HEK293 (cell line): ENCODE results near the gene MAP3K12.
A peak's percentile ranks its signal among the peaks of the same experiment; 100 is the strongest.

Experiments
- BCL11A ChIP-seq: fragments of 450-650 bp; formaldehyde crosslinking; IDR thresholded peaks from 2 replicates; pipeline ENCODE4 v1.5.1; 2016; ENCODE audit warnings: low read depth, missing biosample characterization, missing genetic modification characterization
- GLI2 ChIP-seq: fragments of 450-650 bp; formaldehyde crosslinking; IDR thresholded peaks from 2 replicates; pipeline ENCODE4; 2017; ENCODE audit warnings: missing biosample characterization, missing genetic modification characterization, low read depth, borderline replicate concordance
- GLIS2 ChIP-seq: fragments of 450-650 bp; formaldehyde crosslinking; IDR thresholded peaks from 2 replicates; pipeline ENCODE4 v1.5.1; 2016; ENCODE audit warnings: missing biosample characterization, missing genetic modification characterization
- KLF10 ChIP-seq: fragments of 450-650 bp; IDR thresholded peaks from 2 replicates; pipeline ENCODE4 v1.5.1; 2018; ENCODE audit warnings: missing biosample characterization, mild to moderate bottlenecking, missing genetic modification characterization
- KLF16 ChIP-seq: fragments of 450-650 bp; formaldehyde crosslinking; IDR thresholded peaks from 2 replicates; pipeline ENCODE4 v1.5.1; 2017; ENCODE audit warnings: missing biosample characterization, missing genetic modification characterization
- MYNN ChIP-seq: fragments of 450-650 bp; formaldehyde crosslinking; IDR thresholded peaks from 2 replicates; pipeline ENCODE4 v1.5.1; 2016; ENCODE audit warnings: missing biosample characterization, missing genetic modification characterization, borderline replicate concordance
- PRDM1 ChIP-seq: fragments of 450-650 bp; formaldehyde crosslinking; IDR thresholded peaks from 2 replicates; pipeline ENCODE4; 2016; ENCODE audit warnings: missing biosample characterization, missing genetic modification characterization
- REPIN1 ChIP-seq: fragments of 450-650 bp; formaldehyde crosslinking; IDR thresholded peaks from 2 replicates; pipeline ENCODE4 v1.5.1; 2017; ENCODE audit warnings: missing biosample characterization, missing genetic modification characterization, low read depth
- SP3 ChIP-seq: fragments of 450-650 bp; formaldehyde crosslinking; IDR thresholded peaks from 2 replicates; pipeline ENCODE4 v1.5.1; 2016; ENCODE audit warnings: missing biosample characterization, missing genetic modification characterization
- SP7 ChIP-seq: fragments of 450-650 bp; formaldehyde crosslinking; IDR thresholded peaks from 2 replicates; pipeline ENCODE4 v1.5.1; 2016; ENCODE audit warnings: missing biosample characterization, missing genetic modification characterization
- TCF7L2 ChIP-seq: IDR thresholded peaks from 2 replicates; pipeline ENCODE4 v1.6.1; 2011; ENCODE audit warnings: low read depth, mild to moderate bottlenecking, inconsistent platforms, low read length, moderate library complexity, borderline replicate concordance
- ZFP69B ChIP-seq: fragments of 450-650 bp; formaldehyde crosslinking; IDR thresholded peaks from 2 replicates; pipeline ENCODE4 v1.5.1; 2016; ENCODE audit warnings: missing biosample characterization, missing genetic modification characterization
- ZNF10 ChIP-seq: fragments of 450-650 bp; formaldehyde crosslinking; IDR thresholded peaks from 2 replicates; pipeline ENCODE4 v1.5.1; 2017; ENCODE audit warnings: missing biosample characterization, missing genetic modification characterization
- ZNF114 ChIP-seq: fragments of 450-650 bp; formaldehyde crosslinking; IDR thresholded peaks from 2 replicates; pipeline ENCODE4 v1.5.0; 2017; ENCODE audit warnings: missing biosample characterization, missing genetic modification characterization
- ZNF324 ChIP-seq: fragments of 450-650 bp; formaldehyde crosslinking; IDR thresholded peaks from 2 replicates; pipeline ENCODE4 v1.5.1; 2016; ENCODE audit warnings: missing biosample characterization, missing genetic modification characterization
- ZNF354C ChIP-seq: fragments of 450-650 bp; formaldehyde crosslinking; IDR thresholded peaks from 2 replicates; pipeline ENCODE4 v1.5.1; 2016; ENCODE audit warnings: missing biosample characterization, missing genetic modification characterization, low read depth, borderline replicate concordance
- ZNF394 ChIP-seq: fragments of 450-650 bp; formaldehyde crosslinking; IDR thresholded peaks from 2 replicates; pipeline ENCODE4 v1.5.1; 2016; ENCODE audit warnings: missing biosample characterization, missing genetic modification characterization, mild to moderate bottlenecking, moderate library complexity, borderline replicate concordance
- ZNF426 ChIP-seq: fragments of 450-650 bp; formaldehyde crosslinking; IDR thresholded peaks from 2 replicates; pipeline ENCODE4 v1.5.1; 2017; ENCODE audit warnings: missing biosample characterization, missing genetic modification characterization, mild to moderate bottlenecking, inconsistent platforms, moderate library complexity
- ZNF501 ChIP-seq: fragments of 450-650 bp; formaldehyde crosslinking; IDR thresholded peaks from 2 replicates; pipeline ENCODE4 v1.5.1; 2016; ENCODE audit warnings: missing biosample characterization, missing genetic modification characterization
- ZNF521 ChIP-seq: fragments of 450-650 bp; formaldehyde crosslinking; IDR thresholded peaks from 2 replicates; pipeline ENCODE4 v1.5.1; 2017; ENCODE audit warnings: missing biosample characterization, mild to moderate bottlenecking, missing genetic modification characterization
- ZNF529 ChIP-seq: fragments of 450-650 bp; formaldehyde crosslinking; IDR thresholded peaks from 2 replicates; pipeline ENCODE4 v1.5.1; 2017; ENCODE audit warnings: missing genetic modification characterization, missing biosample characterization; ENCODE audit not compliant: insufficient replicate concordance
- ZNF560 ChIP-seq: fragments of 450-650 bp; formaldehyde crosslinking; IDR thresholded peaks from 2 replicates; pipeline ENCODE4 v1.5.1; 2017; ENCODE audit warnings: missing biosample characterization, missing genetic modification characterization, borderline replicate concordance
- ZNF629 ChIP-seq: fragments of 450-650 bp; formaldehyde crosslinking; IDR thresholded peaks from 2 replicates; pipeline ENCODE4 v1.5.1; 2017; ENCODE audit warnings: missing biosample characterization, missing genetic modification characterization
- ZNF658 ChIP-seq: fragments of 450-650 bp; formaldehyde crosslinking; IDR thresholded peaks from 2 replicates; pipeline ENCODE4; 2016; ENCODE audit warnings: missing biosample characterization, missing genetic modification characterization
- ZNF660 ChIP-seq: fragments of 450-650 bp; IDR thresholded peaks from 2 replicates; pipeline ENCODE4 v1.5.1; 2018; ENCODE audit warnings: missing biosample characterization, mild to moderate bottlenecking, missing genetic modification characterization
- ZNF670 ChIP-seq: fragments of 450-650 bp; formaldehyde crosslinking; IDR thresholded peaks from 2 replicates; pipeline ENCODE4 v1.5.1; 2016; ENCODE audit warnings: missing biosample characterization, missing genetic modification characterization, low read depth
- ZNF701 ChIP-seq: fragments of 450-650 bp; formaldehyde crosslinking; IDR thresholded peaks from 2 replicates; pipeline ENCODE4 v1.5.1; 2016; ENCODE audit warnings: missing biosample characterization, missing genetic modification characterization
- ZNF747 ChIP-seq: fragments of 450-650 bp; formaldehyde crosslinking; IDR thresholded peaks from 2 replicates; pipeline ENCODE4 v1.5.1; 2016; ENCODE audit warnings: missing biosample characterization, missing genetic modification characterization
- ZNF830 ChIP-seq: fragments of 450-650 bp; IDR thresholded peaks from 2 replicates; pipeline ENCODE4 v1.5.0; 2018; ENCODE audit warnings: missing biosample characterization, missing genetic modification characterization, low read depth, mild to moderate bottlenecking, moderate library complexity
- ZXDB ChIP-seq: fragments of 450-650 bp; formaldehyde crosslinking; IDR thresholded peaks from 2 replicates; pipeline ENCODE4 v1.5.1; 2016; ENCODE audit warnings: missing biosample characterization, missing genetic modification characterization
- TF ChIP-seq, protein P1 (sequence below): fragments of 450-650 bp; formaldehyde crosslinking; IDR thresholded peaks from 2 replicates; pipeline ENCODE4 v1.5.1; 2016; ENCODE audit warnings: missing biosample characterization, missing genetic modification characterization, low read depth
- TF ChIP-seq, protein P2 (sequence below): fragments of 450-650 bp; formaldehyde crosslinking; IDR thresholded peaks from 2 replicates; pipeline ENCODE4 v1.5.1; 2016; ENCODE audit warnings: missing biosample characterization, missing genetic modification characterization
- TF ChIP-seq, protein P3 (sequence below): fragments of 450-650 bp; formaldehyde crosslinking; conservative IDR thresholded peaks from 2 replicates; pipeline ENCODE4 v1.5.1; 2016; ENCODE audit warnings: low read depth, missing biosample characterization, missing genetic modification characterization

The MAP3K12 gene

DNA sequence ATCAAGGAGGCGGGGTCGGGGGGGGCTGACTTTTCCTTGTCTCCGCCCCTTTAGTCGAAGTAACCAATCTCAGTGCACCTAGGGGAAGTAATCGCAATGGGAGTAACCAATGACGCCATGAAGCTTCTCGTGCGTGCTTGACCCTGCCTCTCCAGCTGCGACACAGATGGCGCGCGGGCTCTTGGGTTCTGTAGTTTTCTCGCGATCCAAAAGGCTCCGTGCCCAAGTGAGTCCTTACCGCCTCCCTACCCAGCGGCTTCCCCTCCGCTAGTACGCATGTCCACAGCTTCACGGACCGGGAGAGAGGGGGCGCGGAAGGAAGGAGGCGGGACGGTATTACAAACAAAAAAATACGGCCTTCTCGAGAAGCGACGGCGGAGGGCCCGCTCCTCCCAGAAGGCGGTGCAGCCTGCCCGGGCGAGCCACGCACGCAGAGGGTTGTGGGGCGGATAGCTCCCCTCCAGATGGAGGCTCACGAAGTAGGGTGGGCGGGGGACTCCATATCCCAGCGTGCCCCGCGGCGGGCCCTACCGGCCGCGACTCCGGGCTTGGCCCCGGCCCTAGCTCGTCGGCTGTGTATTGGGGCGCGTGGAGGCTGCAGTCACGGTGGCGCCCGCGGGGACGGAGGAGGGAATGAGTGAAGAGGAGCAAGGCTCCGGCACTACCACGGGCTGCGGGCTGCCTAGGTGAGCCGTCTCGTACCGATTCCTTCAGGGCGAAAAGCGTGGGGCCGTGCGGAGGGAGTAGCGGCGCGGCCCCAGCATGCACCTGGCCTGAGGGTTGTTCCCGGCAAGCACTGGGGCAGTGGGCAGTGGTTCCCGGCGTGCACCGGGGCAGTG is 1.7 kb upstream of the MAP3K12 start, which contains the start of gene TARBP2 (continued):
- TF ChIP-seq, protein P1, sequence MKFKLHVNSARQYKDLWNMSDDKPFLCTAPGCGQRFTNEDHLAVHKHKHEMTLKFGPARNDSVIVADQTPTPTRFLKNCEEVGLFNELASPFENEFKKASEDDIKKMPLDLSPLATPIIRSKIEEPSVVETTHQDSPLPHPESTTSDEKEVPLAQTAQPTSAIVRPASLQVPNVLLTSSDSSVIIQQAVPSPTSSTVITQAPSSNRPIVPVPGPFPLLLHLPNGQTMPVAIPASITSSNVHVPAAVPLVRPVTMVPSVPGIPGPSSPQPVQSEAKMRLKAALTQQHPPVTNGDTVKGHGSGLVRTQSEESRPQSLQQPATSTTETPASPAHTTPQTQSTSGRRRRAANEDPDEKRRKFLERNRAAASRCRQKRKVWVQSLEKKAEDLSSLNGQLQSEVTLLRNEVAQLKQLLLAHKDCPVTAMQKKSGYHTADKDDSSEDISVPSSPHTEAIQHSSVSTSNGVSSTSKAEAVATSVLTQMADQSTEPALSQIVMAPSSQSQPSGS (tag by site-specific recombination): peak; percentile 90
- no peak for TF ChIP-seq GLIS2 (tag by site-specific recombination)
- TF ChIP-seq SP3 (tag by site-specific recombination): peak; percentile 95
- peak; percentile 8; the same call in 1 of the 2 replicates for TF ChIP-seq ZNF10 (tag by site-specific recombination)
- TF ChIP-seq ZNF670 (tag by site-specific recombination): no peak
- TF ChIP-seq, protein P2, sequence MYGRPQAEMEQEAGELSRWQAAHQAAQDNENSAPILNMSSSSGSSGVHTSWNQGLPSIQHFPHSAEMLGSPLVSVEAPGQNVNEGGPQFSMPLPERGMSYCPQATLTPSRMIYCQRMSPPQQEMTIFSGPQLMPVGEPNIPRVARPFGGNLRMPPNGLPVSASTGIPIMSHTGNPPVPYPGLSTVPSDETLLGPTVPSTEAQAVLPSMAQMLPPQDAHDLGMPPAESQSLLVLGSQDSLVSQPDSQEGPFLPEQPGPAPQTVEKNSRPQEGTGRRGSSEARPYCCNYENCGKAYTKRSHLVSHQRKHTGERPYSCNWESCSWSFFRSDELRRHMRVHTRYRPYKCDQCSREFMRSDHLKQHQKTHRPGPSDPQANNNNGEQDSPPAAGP (tag by site-specific recombination): peak; percentile 96
- TF ChIP-seq ZNF660 (tag by site-specific recombination): no peak
- TF ChIP-seq ZNF830: no peak
- no peak for TF ChIP-seq ZNF560 (tag by site-specific recombination)
- TF ChIP-seq PRDM1 (tag by site-specific recombination): no peak
- TF ChIP-seq ZNF658 (tag by site-specific recombination): no peak
- 0 out of 2 replicates have a peak, but pooled peaks have one; percentile 49 for TF ChIP-seq KLF10 (tag by site-specific recombination)
- peak; percentile 100 for TF ChIP-seq ZNF394 (tag by site-specific recombination)
- peak; percentile 66; the same call in 1 of the 2 replicates for TF ChIP-seq ZFP69B (tag by site-specific recombination)
- no peak for TF ChIP-seq TCF7L2
- TF ChIP-seq ZNF529 (tag by site-specific recombination): no peak
- 0 out of 2 replicates have a peak, but pooled peaks have one; percentile 58 for TF ChIP-seq MYNN
- TF ChIP-seq ZNF114 (tag by site-specific recombination): no peak
- no peak for TF ChIP-seq ZNF747 (tag by site-specific recombination)
- TF ChIP-seq SP7 (tag by site-specific recombination): peak; percentile 88
- TF ChIP-seq ZNF701 (tag by site-specific recombination): no peak
- TF ChIP-seq BCL11A (tag by site-specific recombination): no peak
- TF ChIP-seq ZNF354C: no peak
- peak; percentile 98; the same call in 1 of the 2 replicates for TF ChIP-seq ZNF324 (tag by site-specific recombination)
- TF ChIP-seq, protein P3, sequence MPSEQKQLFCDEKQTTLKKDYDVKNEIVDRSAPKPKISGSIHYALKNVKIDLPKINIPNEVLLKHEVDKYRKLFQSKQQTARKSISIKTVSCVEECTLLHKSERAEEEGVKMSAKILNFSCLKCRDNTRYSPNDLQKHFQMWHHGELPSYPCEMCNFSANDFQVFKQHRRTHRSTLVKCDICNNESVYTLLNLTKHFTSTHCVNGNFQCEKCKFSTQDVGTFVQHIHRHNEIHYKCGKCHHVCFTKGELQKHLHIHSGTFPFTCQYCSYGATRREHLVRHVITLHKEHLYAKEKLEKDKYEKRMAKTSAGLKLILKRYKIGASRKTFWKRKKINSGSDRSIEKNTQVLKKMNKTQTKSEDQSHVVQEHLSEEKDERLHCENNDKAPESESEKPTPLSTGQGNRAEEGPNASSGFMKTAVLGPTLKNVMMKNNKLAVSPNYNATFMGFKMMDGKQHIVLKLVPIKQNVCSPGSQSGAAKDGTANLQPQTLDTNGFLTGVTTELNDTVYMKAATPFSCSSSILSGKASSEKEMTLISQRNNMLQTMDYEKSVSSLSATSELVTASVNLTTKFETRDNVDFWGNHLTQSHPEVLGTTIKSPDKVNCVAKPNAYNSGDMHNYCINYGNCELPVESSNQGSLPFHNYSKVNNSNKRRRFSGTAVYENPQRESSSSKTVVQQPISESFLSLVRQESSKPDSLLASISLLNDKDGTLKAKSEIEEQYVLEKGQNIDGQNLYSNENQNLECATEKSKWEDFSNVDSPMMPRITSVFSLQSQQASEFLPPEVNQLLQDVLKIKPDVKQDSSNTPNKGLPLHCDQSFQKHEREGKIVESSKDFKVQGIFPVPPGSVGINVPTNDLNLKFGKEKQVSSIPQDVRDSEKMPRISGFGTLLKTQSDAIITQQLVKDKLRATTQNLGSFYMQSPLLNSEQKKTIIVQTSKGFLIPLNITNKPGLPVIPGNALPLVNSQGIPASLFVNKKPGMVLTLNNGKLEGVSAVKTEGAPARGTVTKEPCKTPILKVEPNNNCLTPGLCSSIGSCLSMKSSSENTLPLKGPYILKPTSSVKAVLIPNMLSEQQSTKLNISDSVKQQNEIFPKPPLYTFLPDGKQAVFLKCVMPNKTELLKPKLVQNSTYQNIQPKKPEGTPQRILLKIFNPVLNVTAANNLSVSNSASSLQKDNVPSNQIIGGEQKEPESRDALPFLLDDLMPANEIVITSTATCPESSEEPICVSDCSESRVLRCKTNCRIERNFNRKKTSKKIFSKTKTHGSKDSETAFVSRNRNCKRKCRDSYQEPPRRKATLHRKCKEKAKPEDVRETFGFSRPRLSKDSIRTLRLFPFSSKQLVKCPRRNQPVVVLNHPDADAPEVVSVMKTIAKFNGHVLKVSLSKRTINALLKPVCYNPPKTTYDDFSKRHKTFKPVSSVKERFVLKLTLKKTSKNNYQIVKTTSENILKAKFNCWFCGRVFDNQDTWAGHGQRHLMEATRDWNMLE (tag by site-specific recombination): peak; percentile 58
- TF ChIP-seq REPIN1: no peak
- TF ChIP-seq ZXDB: peak; percentile 97
- TF ChIP-seq ZNF501 (tag by site-specific recombination): peak; percentile 100
- peak; percentile 95 for TF ChIP-seq ZNF629 (tag by site-specific recombination)
- TF ChIP-seq KLF16: peak; percentile 92
- no peak for TF ChIP-seq ZNF521 (tag by site-specific recombination)
- TF ChIP-seq GLI2 (tag by site-specific recombination): no peak
- no peak for TF ChIP-seq ZNF426
